H9 (cell line): Measurements from ENCODE around the gene SPATA19. TPM values are rescaled to one million over a fixed set of nuclear protein-coding genes. Genes with fewer than 3 reads are reported as not detected.
A peak's percentile ranks its signal among the peaks of the same experiment; 100 is the strongest.

Experiments
- DNase-seq: peaks from one replicate; pipeline ENCODE4 v3.0.0-alpha.2; 2017
- H2AFZ ChIP-seq: one replicate; pipeline ENCODE4 v1.6.1; 2013; ENCODE audit warnings: mild to moderate bottlenecking, low read length, control low read depth, moderate library complexity
- H2AK5ac ChIP-seq: 2 replicates; pipeline ENCODE4 v1.6.1; 2013; ENCODE audit warnings: low read length, control low read depth, mixed read lengths; ENCODE audit not compliant: insufficient read length
- H2BK120ac ChIP-seq: one replicate; pipeline ENCODE4 v1.6.1; 2013; ENCODE audit warnings: low read depth, mild to moderate bottlenecking, low read length, control low read depth, inconsistent platforms; ENCODE audit not compliant: poor library complexity, severe bottlenecking
- H2BK12ac ChIP-seq: 2 replicates; pipeline ENCODE4 v1.6.1; 2013; ENCODE audit warnings: low read length, control low read depth, mixed read lengths, low read depth; ENCODE audit not compliant: insufficient read length
- H2BK15ac ChIP-seq: 2 replicates; pipeline ENCODE4 v1.6.1; 2013; ENCODE audit warnings: low read depth, low read length, control low read depth
- H2BK20ac ChIP-seq: one replicate; pipeline ENCODE4 v1.6.1; 2013; ENCODE audit warnings: low read depth, mild to moderate bottlenecking, low read length, control low read depth, inconsistent platforms; ENCODE audit not compliant: poor library complexity, severe bottlenecking
- H2BK5ac ChIP-seq: 2 replicates; pipeline ENCODE4 v1.6.1; 2013; ENCODE audit warnings: low read length, control low read depth, mixed read lengths; ENCODE audit not compliant: insufficient read length
- H3K14ac ChIP-seq: 2 replicates; pipeline ENCODE4 v1.6.1; 2013; ENCODE audit warnings: low read length, control low read depth; ENCODE audit not compliant: insufficient read depth
- H3K18ac ChIP-seq: 2 replicates; pipeline ENCODE4 v1.6.1; 2013; ENCODE audit warnings: low read depth, mild to moderate bottlenecking, mixed read lengths, low read length, control low read depth; ENCODE audit not compliant: insufficient read length
- H3K23ac ChIP-seq: 2 replicates; pipeline ENCODE4 v1.6.1; 2013; ENCODE audit warnings: low read length, control low read depth, mixed read lengths, low read depth; ENCODE audit not compliant: insufficient read length
- H3K23me2 ChIP-seq: 2 replicates; pipeline ENCODE4 v1.6.1; 2013; ENCODE audit warnings: low read depth, mild to moderate bottlenecking, mixed read lengths, low read length, control low read depth; ENCODE audit not compliant: insufficient read length, poor library complexity, severe bottlenecking
- H3K27ac ChIP-seq: 2 replicates; pipeline ENCODE4 v1.5.1; 2013; ENCODE audit warnings: low read length, control low read depth, mixed read lengths, low read depth; ENCODE audit not compliant: insufficient read length
- H3K27me3 ChIP-seq: 2 replicates; pipeline ENCODE4 v1.6.1; 2013; ENCODE audit warnings: low read length, control low read depth, inconsistent platforms; ENCODE audit not compliant: insufficient read depth
- H3K4ac ChIP-seq: 2 replicates; pipeline ENCODE4 v1.6.1; 2013; ENCODE audit warnings: low read depth, mild to moderate bottlenecking, control low read depth, inconsistent platforms, low read length, moderate library complexity
- H3K4me1 ChIP-seq: 2 replicates; pipeline ENCODE4 v1.6.1; 2013; ENCODE audit warnings: low read length, control low read depth, inconsistent platforms; ENCODE audit not compliant: insufficient read depth
- H3K4me2 ChIP-seq: 2 replicates; pipeline ENCODE4 v1.6.1; 2013; ENCODE audit warnings: low read length, control low read depth, mixed read lengths; ENCODE audit not compliant: insufficient read length, insufficient read depth
- H3K56ac ChIP-seq: 2 replicates; pipeline ENCODE4 v1.6.1; 2013; ENCODE audit warnings: low read depth, mild to moderate bottlenecking, mixed read lengths, low read length, control low read depth; ENCODE audit not compliant: insufficient read length
- H3K79me1 ChIP-seq: 2 replicates; pipeline ENCODE4 v1.6.1; 2013; ENCODE audit warnings: low read depth, mild to moderate bottlenecking, moderate library complexity, low read length, control low read depth, inconsistent platforms; ENCODE audit not compliant: insufficient read depth, poor library complexity, severe bottlenecking
- H3K79me2 ChIP-seq: 2 replicates; pipeline ENCODE4 v1.6.1; 2013; ENCODE audit warnings: low read length, control low read depth, inconsistent platforms; ENCODE audit not compliant: insufficient read depth
- H3K9ac ChIP-seq: 2 replicates; pipeline ENCODE4 v1.6.1; 2013; ENCODE audit warnings: low read length, control low read depth, mixed read lengths; ENCODE audit not compliant: insufficient read length; ENCODE audit errors: extremely low read depth
- H3K9me3 ChIP-seq: one replicate; pipeline ENCODE4 v1.6.1; 2013; ENCODE audit warnings: low read depth, low read length, inconsistent platforms; ENCODE audit not compliant: control insufficient read depth
- H3T11ph ChIP-seq: one replicate; pipeline ENCODE4 v1.6.1; 2013; ENCODE audit warnings: mild to moderate bottlenecking, low read length, control low read depth, inconsistent platforms
- H4K20me1 ChIP-seq: one replicate; pipeline ENCODE4 v1.6.1; 2013; ENCODE audit not compliant: control insufficient read depth, insufficient read length, insufficient read depth
- H4K5ac ChIP-seq: 2 replicates; pipeline ENCODE4 v1.6.1; 2013; ENCODE audit warnings: low read depth, mild to moderate bottlenecking, mixed read lengths, low read length, control low read depth; ENCODE audit not compliant: insufficient read length
- H4K8ac ChIP-seq: replicated peaks from 2 replicates; pipeline ENCODE4 v1.6.1; 2013; ENCODE audit warnings: low read length, control low read depth, mixed read lengths, low read depth; ENCODE audit not compliant: insufficient read length
- H4K91ac ChIP-seq: 2 replicates; pipeline ENCODE4 v1.6.1; 2013; ENCODE audit warnings: low read depth, mild to moderate bottlenecking, moderate library complexity, mixed read lengths, low read length, control low read depth; ENCODE audit not compliant: insufficient read length
- H3K27ac Mint-ChIP-seq, 3 experiments: 2 replicates in 2 of 3; 3 replicates in 1 of 3; pipeline ENCODE4 v1.8.0; 2020 to 2021; ENCODE audit warnings: mixed read lengths in 3 of 3, mild to moderate bottlenecking in 1 of 3, moderate library complexity in 1 of 3
- H3K27me3 Mint-ChIP-seq: 2 replicates; pipeline ENCODE4 v1.8.0; 2021; ENCODE audit warnings: low read depth, mild to moderate bottlenecking, moderate library complexity, mixed read lengths
- H3K36me3 Mint-ChIP-seq, 3 experiments: 2 replicates in 2 of 3; 3 replicates in 1 of 3; pipeline ENCODE4 v1.8.0; 2020 to 2021; ENCODE audit warnings: low read depth in 3 of 3, mixed read lengths in 3 of 3; ENCODE audit not compliant: insufficient read depth in 1 of 3
- H3K4me1 Mint-ChIP-seq, 2 experiments: 2 replicates each; pipeline ENCODE4 v1.8.0; 2020; ENCODE audit warnings: mixed read lengths in 2 of 2
- H3K4me3 Mint-ChIP-seq, 2 experiments: 2 replicates in 1 of 2; 3 replicates in 1 of 2; pipeline ENCODE4 v1.8.0; 2020 to 2021; ENCODE audit warnings: mild to moderate bottlenecking in 2 of 2, mixed read lengths in 2 of 2, moderate library complexity in 1 of 2
- H3K9me3 Mint-ChIP-seq, 2 experiments: 2 replicates in 1 of 2; 3 replicates in 1 of 2; pipeline ENCODE4 v1.8.0; 2020; ENCODE audit warnings: mild to moderate bottlenecking in 2 of 2, mixed read lengths in 2 of 2, moderate library complexity in 1 of 2
- CTCF ChIP-seq: fragments of 200-600 bp; sonication (generic); conservative IDR thresholded peaks from 3 replicates; pipeline ENCODE4 v1.8.0; 2021; ENCODE audit warnings: antibody characterized with exemption, mild to moderate bottlenecking
- WGBS: extraction: QIAGEN DNeasy Blood & Tissue Kit; methylation state at CpG from one replicate; pipeline ENCODE4 v1.1.7; 2013; ENCODE audit warnings: missing lambda C conversion rate, low lambda C conversion rate, mixed read lengths; ENCODE audit not compliant: insufficient read length; ENCODE audit errors: extremely low coverage; 5-methylcytosine and 5-hydroxymethylcytosine counted together
- total RNA-seq: library from RNA; stranded (reverse); gene quantifications from 2 replicates; pipeline ENCODE4 v1.2.1, GENCODE V29; 2021

Gene SPATA19
- total RNA-seq, 1 experiment from 2014 or later: not detected

- Histone ChIP-seq H2BK120ac (no peak overlapping the region), H2BK15ac (no peak overlapping the region), H2BK20ac (no peak overlapping the region), H2AK5ac (no peak overlapping the region), H3K18ac (no peak overlapping the region), H3K4ac (no peak overlapping the region), H4K5ac (no peak overlapping the region), H3K79me2 (no peaks in the 10 kb centered on the region), H3K23me2 (no peaks in the 10 kb centered on the region), H2BK12ac (no peak overlapping the region), H3T11ph (no peak overlapping the region), H3K79me1 (no peaks in the 10 kb centered on the region), H4K20me1 (no peaks in the 10 kb centered on the region), H3K4me2 (no peak overlapping the region), H4K8ac (no peak overlapping the region), H3K4me1 (no peaks in the 10 kb centered on the region), H2AFZ (no peak overlapping the region), H3K56ac (no peak overlapping the region), H3K27me3 (no peaks in the 10 kb centered on the region), H4K91ac (no peak overlapping the region), H3K27ac (no peak overlapping the region), H3K9me3 (no peaks in the 10 kb centered on the region), H3K23ac (no peak overlapping the region), H2BK5ac (no peak overlapping the region), H3K9ac (no peak overlapping the region), H3K14ac (peak overlapping the region; percentile 56; the same call in 1 of the 2 replicates)
- Mint-ChIP-seq H3K4me3 (no peak overlapping the region), H3K27ac (no peak overlapping the region), H3K27me3 (peaks cover 3% of the 10 kb centered on the region), H3K36me3 (no peaks in the 10 kb centered on the region), H3K9me3 (no peaks in the 10 kb centered on the region), H3K4me1 (peaks cover 2 to 9% of the 10 kb centered on the region in 2 experiments)
- WGBS: no CpG with 5 or more reads among the region's 4 CpGs
- TF ChIP-seq CTCF: no peak
- DNase-seq: no peak
Observed at GRCh38 chr11:133826866-133827265, 18.4 kb downstream of the SPATA19 start.
